Testis (tissue), 2 donors: ENCODE results near the gene CABP2.

Source experiments
- CTCF ChIP-seq, 3 experiments: fragments of 450-650 bp in 2 of 3; fragments of 200-600 bp in 1 of 3; sonication (generic) in 1 of 3; IDR thresholded peaks; one replicate each; pipeline ENCODE4 v1.5.1; 2016 to 2019; ENCODE audit warnings: antibody characterized with exemption in 3 of 3, mild to moderate bottlenecking in 2 of 3, moderate library complexity in 1 of 3
- POLR2A ChIP-seq: fragments of 450-650 bp; IDR thresholded peaks from one replicate; pipeline ENCODE4 v1.6.1; 2017; ENCODE audit warnings: antibody characterized with exemption, mild to moderate bottlenecking, moderate library complexity

GRCh38 chr11:67504950-67505581 is 18.2 kb downstream of the CABP2 start, which contains the start of gene PITPNM1:
- no peak for TF ChIP-seq CTCF (IDR thresholded peaks at IDR 0.05)
- no peak for TF ChIP-seq POLR2A
